ENCODE measurements around the gene RTBDN.

Gene RTBDN

GRCh38 chr19:12834566-12834943 lies at the start of gene RTBDN:
Gene RTBDN, minus strand, starts transcription at chr19:12834579. Its CDS starts 4,600 bp downstream, at chr19:12829979.
- Histone ChIP-seq H3K4me1 (ENCODE audit: insufficient read depth, low read length) (peaks cover 5% of the 10 kb centered on the region), H3K9ac (ENCODE audit: low read depth, low read length) (peak within 1 kb of the TSS; percentile 64), H3K9me3 (ENCODE audit: control insufficient read depth, insufficient read depth, low read length) (no peaks in the 10 kb centered on the region), H3K36me3 (ENCODE audit: insufficient read depth, low read length) (no peaks in the 10 kb centered on the region)

- H3K36me3 ChIP-seq (ENCODE audit: insufficient read depth, low read length) = no peaks in the 10 kb centered on the region
- no peak overlapping the region for H3K9ac ChIP-seq (ENCODE audit: low read depth, low read length)
- H3K4me1 ChIP-seq (ENCODE audit: insufficient read depth, low read length) = no peaks in the 10 kb centered on the region
- peaks cover 4% of the 10 kb centered on the region; the same call in 1 of the 2 replicates for H3K9me3 ChIP-seq (ENCODE audit: control insufficient read depth, insufficient read depth, low read length)
These were observed 48.2 kb upstream of the RTBDN start for GRCh38 chr19:12882589-12882988.

DNA sequence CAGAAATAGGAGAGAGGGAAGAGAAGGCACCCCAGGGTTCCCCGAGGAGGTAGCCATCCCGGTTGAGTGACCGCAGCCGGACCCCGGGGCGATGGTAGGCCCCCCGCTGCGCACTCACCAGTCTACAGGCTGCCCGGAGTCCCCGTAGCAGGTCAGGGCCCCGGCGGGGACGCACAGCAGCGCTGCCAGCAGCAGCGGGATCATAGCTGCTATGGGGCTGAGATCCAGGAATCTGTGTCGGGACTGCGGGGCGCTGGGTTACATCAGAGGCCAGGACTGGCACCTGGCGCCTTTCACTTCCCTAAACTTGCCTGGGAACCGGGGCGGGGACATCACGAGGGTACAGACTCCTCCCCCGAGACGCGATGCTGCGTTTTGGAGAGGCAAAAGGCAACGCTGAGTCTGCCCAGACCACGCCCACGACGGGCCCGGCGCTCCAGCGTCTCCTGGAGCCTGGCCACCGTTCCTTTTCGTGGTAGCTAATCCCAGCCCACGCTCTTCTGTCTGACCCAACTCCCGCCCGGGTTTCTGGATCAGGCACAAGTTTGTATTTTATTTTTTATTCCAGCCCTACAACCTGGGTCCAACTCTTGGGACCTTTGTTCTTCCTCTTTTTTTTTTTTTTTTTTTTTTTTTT lies 46.9 kb upstream of the RTBDN start, which contains the start of gene DNASE2:
DNASE2 (minus strand) TSS at position 278 of the 637 bp plus-strand sequence; CDS start at position 204, 74 bp downstream.
- H3K4me1 ChIP-seq (ENCODE audit: insufficient read depth, low read length) = no peaks in the 10 kb centered on the region
- H3K36me3 ChIP-seq (ENCODE audit: insufficient read depth, low read length) = no peaks in the 10 kb centered on the region
- H3K9me3 ChIP-seq (ENCODE audit: control insufficient read depth, insufficient read depth, low read length) = peaks cover 4% of the 10 kb centered on the region; the same call in 1 of the 2 replicates

GRCh38 chr19:12880551-12881171 lies 46.3 kb upstream of the RTBDN start:
- Histone ChIP-seq H3K4me1 (ENCODE audit: insufficient read depth, low read length) (no peaks in the 10 kb centered on the region), H3K9ac (ENCODE audit: low read depth, low read length) (peak overlapping the region; percentile 74), H3K9me3 (ENCODE audit: control insufficient read depth, insufficient read depth, low read length) (peaks cover 4% of the 10 kb centered on the region; the same call in 1 of the 2 replicates), H3K36me3 (ENCODE audit: insufficient read depth, low read length) (no peaks in the 10 kb centered on the region)

More for the DNA sequence above, 46.9 kb upstream of the RTBDN start, which contains the start of gene DNASE2:
- H3K9ac ChIP-seq (ENCODE audit: low read depth, low read length) = peak within 1 kb of the TSS; percentile 74

DNA sequence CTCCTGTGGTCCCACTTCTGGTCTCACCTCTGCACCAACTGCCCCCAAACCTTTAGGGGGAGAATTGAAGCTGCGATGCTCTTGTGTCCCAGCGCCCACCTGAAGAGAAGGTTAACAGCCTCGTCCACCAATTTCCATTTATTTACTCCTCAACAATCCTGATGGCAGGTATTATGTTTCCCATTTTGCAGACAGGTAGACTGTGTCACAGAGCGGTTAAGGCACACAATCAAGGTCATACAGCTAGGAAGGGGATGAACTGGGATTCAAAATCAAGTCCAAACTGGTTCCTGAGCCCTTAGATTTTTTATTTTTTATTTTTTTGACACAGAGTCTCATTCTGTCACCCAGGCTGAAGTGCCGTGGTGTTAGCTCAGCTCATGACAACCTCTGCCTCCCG lies 40.7 kb upstream of the RTBDN start:
- H3K4me1 ChIP-seq (ENCODE audit: insufficient read depth, low read length) = no peaks in the 10 kb centered on the region
- H3K36me3 ChIP-seq (ENCODE audit: insufficient read depth, low read length) = no peaks in the 10 kb centered on the region
- H3K9me3 ChIP-seq (ENCODE audit: control insufficient read depth, insufficient read depth, low read length) = no peaks in the 10 kb centered on the region
- H3K9ac ChIP-seq (ENCODE audit: low read depth, low read length) = no peak overlapping the region

- no peaks in the 10 kb centered on the region for H3K4me1 ChIP-seq (ENCODE audit: insufficient read depth, low read length)
- no peaks in the 10 kb centered on the region for H3K36me3 ChIP-seq (ENCODE audit: insufficient read depth, low read length)
- peak overlapping the region; percentile 29; the same call in 1 of the 2 replicates for H3K9ac ChIP-seq (ENCODE audit: low read depth, low read length)
- no peaks in the 10 kb centered on the region for H3K9me3 ChIP-seq (ENCODE audit: control insufficient read depth, insufficient read depth, low read length)
These were observed 39.7 kb upstream of the RTBDN start for GRCh38 chr19:12873891-12874745.

GRCh38 chr19:12872941-12873890 lies 38.8 kb upstream of the RTBDN start:
- H3K4me1 ChIP-seq (ENCODE audit: insufficient read depth, low read length) = no peaks in the 10 kb centered on the region
- no peaks in the 10 kb centered on the region for H3K36me3 ChIP-seq (ENCODE audit: insufficient read depth, low read length)
- peak overlapping the region; percentile 29; the same call in 1 of the 2 replicates for H3K9ac ChIP-seq (ENCODE audit: low read depth, low read length)
- H3K9me3 ChIP-seq (ENCODE audit: control insufficient read depth, insufficient read depth, low read length) = no peaks in the 10 kb centered on the region

GRCh38 chr19:12872255-12872654 lies 37.9 kb upstream of the RTBDN start:
- no peaks in the 10 kb centered on the region for H3K36me3 ChIP-seq (ENCODE audit: insufficient read depth, low read length)
- no peaks in the 10 kb centered on the region for H3K9me3 ChIP-seq (ENCODE audit: control insufficient read depth, insufficient read depth, low read length)
- H3K9ac ChIP-seq (ENCODE audit: low read depth, low read length) = no peak overlapping the region
- H3K4me1 ChIP-seq (ENCODE audit: insufficient read depth, low read length) = no peaks in the 10 kb centered on the region

GRCh38 chr19:12871681-12872080 lies 37.3 kb upstream of the RTBDN start:
- H3K36me3 ChIP-seq (ENCODE audit: insufficient read depth, low read length) = no peaks in the 10 kb centered on the region
- no peaks in the 10 kb centered on the region for H3K9me3 ChIP-seq (ENCODE audit: control insufficient read depth, insufficient read depth, low read length)
- H3K9ac ChIP-seq (ENCODE audit: low read depth, low read length) = no peak overlapping the region
- H3K4me1 ChIP-seq (ENCODE audit: insufficient read depth, low read length) = no peaks in the 10 kb centered on the region

GRCh38 chr19:12868540-12869112 lies 34.2 kb upstream of the RTBDN start:
- Histone ChIP-seq H3K4me1 (ENCODE audit: insufficient read depth, low read length) (peaks cover 7% of the 10 kb centered on the region; the same call in 1 of the 2 replicates), H3K36me3 (ENCODE audit: insufficient read depth, low read length) (no peaks in the 10 kb centered on the region), H3K9me3 (ENCODE audit: control insufficient read depth, insufficient read depth, low read length) (no peaks in the 10 kb centered on the region), H3K9ac (ENCODE audit: low read depth, low read length) (no peak overlapping the region)

DNA sequence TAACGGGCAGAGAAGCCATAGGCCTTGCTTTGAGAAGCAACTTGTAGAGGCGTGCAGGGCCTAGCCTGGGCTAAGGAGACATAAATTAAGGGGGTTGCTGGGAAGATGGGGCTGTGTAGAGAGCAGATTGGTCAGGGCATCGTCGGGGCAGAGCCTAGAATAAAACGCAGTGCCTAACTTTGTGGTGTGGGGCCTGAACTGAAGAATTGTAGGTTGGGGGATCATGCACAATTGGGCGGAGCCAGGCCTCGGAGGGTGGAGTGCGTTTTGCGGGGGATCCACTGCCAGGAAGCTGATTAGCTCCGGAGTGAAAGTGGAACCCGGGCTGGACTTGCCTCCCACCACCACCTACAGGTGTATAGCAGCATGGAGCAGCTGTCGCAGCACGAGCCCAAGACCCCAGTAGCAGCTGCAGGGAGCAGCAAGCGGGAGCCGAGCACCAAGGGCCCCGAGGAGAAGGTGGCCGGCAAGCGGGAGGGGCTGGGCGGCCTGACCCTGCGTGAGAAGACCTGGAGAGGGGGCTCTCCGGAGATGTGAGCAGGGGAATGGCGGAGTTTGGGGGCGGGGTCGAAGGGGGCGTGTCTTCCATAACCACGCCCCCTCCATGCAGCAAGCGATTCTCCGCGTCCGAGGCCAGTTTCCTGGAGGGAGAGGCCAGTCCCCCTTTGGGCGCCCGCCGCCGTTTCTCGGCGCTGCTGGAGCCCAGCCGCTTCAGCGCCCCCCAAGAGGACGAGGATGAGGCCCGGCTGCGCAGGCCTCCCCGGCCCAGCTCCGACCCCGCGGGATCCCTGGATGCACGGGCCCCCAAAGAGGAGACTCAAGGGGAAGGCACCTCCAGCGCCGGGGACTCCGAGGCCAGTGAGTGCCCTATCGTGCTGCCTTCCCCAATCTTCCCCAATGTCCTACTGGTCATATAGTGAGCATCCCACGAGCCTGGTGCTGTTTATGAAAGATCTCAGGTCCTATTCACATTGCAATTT lies 33.0 kb upstream of the RTBDN start:
- H3K36me3 ChIP-seq (ENCODE audit: insufficient read depth, low read length) = no peaks in the 10 kb centered on the region
- H3K9me3 ChIP-seq (ENCODE audit: control insufficient read depth, insufficient read depth, low read length) = no peaks in the 10 kb centered on the region
- peaks cover 7% of the 10 kb centered on the region; the same call in 1 of the 2 replicates for H3K4me1 ChIP-seq (ENCODE audit: insufficient read depth, low read length)
- H3K9ac ChIP-seq (ENCODE audit: low read depth, low read length) = peak overlapping the region; percentile 48

DNA sequence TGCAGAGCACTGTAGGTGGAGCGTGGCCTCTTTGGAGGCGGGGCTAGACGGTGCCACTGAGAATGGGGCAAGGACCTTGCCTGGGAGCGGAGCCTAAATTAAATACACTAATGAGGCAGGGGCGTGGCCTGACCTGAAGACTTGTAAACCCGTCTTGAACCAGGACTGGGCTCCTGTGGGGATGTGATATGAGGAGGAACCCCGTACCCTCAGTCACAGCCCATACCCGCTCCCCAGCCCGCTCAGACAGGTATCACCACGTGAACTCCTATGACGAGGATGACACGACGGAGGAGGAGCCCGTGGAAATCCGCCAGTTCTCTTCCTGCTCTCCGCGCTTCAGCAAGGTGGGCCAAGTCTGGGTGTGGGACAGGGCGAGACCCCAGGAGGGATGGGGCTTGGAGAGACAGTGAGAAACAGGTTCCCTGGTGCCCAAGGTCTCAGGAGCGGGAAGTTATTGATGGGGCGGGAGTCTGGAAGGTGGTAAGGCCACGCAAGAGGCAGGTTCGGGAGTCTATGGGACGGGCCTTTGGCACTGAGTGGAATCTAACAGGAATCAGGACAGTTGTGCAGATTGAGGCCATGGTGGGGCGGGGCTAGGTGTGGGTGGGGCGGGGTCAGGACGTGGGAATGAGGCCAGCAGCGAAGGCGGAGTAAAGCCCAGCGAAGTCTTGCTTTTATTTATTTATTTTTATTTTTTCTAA lies 32.2 kb upstream of the RTBDN start:
- Histone ChIP-seq H3K9me3 (ENCODE audit: control insufficient read depth, insufficient read depth, low read length) (no peaks in the 10 kb centered on the region), H3K9ac (ENCODE audit: low read depth, low read length) (peak overlapping the region; percentile 48; the same call in 1 of the 2 replicates), H3K36me3 (ENCODE audit: insufficient read depth, low read length) (no peaks in the 10 kb centered on the region), H3K4me1 (ENCODE audit: insufficient read depth, low read length) (peaks cover 7% of the 10 kb centered on the region; the same call in 1 of the 2 replicates)

Measured in ES-I3 (cell line).